GM12878 (cell line): Measurements from ENCODE around the gene ZNF799. TPM values are rescaled to one million over a fixed set of nuclear protein-coding genes. Genes with fewer than 3 reads are reported as not detected.

ENCODE experiments used
- DPF2 ChIP-seq: fragments of 450-650 bp; IDR thresholded peaks from 2 replicates; pipeline ENCODE4 v1.6.1; 2017; ENCODE audit warnings: mild to moderate bottlenecking
- EED ChIP-seq: sonication (generic); IDR thresholded peaks from 2 replicates; pipeline ENCODE4 v1.6.1; 2016; ENCODE audit warnings: antibody characterized with exemption, low read depth
- MEF2B ChIP-seq: fragments of 450-650 bp; IDR thresholded peaks from 2 replicates; pipeline ENCODE4 v1.6.1; 2018; ENCODE audit warnings: mild to moderate bottlenecking, moderate library complexity; ENCODE audit not compliant: partially characterized antibody, poor library complexity, severe bottlenecking
- NFXL1 ChIP-seq: fragments of 450-650 bp; IDR thresholded peaks from 2 replicates; pipeline ENCODE4 v1.6.1; 2017; ENCODE audit warnings: antibody characterized with exemption, mild to moderate bottlenecking, borderline replicate concordance
- NFYB ChIP-seq: IDR thresholded peaks from 2 replicates; pipeline ENCODE4 v1.6.1; 2011; ENCODE audit warnings: low read depth, mild to moderate bottlenecking, low read length, improper control_type of control experiment, moderate library complexity; ENCODE audit not compliant: insufficient read depth
- NR2C1 ChIP-seq: fragments of 450-650 bp; IDR thresholded peaks from 2 replicates; pipeline ENCODE4 v1.6.1; 2017; ENCODE audit warnings: antibody characterized with exemption, mild to moderate bottlenecking, moderate library complexity
- PAX8 ChIP-seq: fragments of 450-650 bp; IDR thresholded peaks from 2 replicates; pipeline ENCODE4 v1.6.1; 2017; ENCODE audit warnings: mild to moderate bottlenecking, moderate library complexity
- RBBP5 ChIP-seq: fragments of 200-600 bp; sonication (generic); conservative IDR thresholded peaks from 2 replicates; pipeline ENCODE4 v1.6.1; 2016
- polyA plus RNA-seq, 11 experiments: library from polyadenylated mRNA; depleted of rRNA in 4 of 11; unstranded in 6 of 11; stranded (reverse) in 5 of 11; fragments of >200 nt; fragmentation: Nextera tagmentation in 4 of 11; fragmentation: Illumina TruSeq in 1 of 11; extraction: Ambion mirVana in 4 of 11; extraction: Trizol in 1 of 11; gene quantifications; 1 replicate in 1 of 11; 2 replicates in 10 of 11; pipeline versions ENCODE4 v1.2.1 to v1.2.3, GENCODE V29; 2011 to 2016; ENCODE audit warnings: inconsistent platforms in 2 of 11, missing spikeins in 2 of 11, low read depth in 1 of 11
- total RNA-seq, 4 experiments: library from RNA; depleted of rRNA in 3 of 4; stranded (reverse); fragments of >200 nt in 3 of 4; fragmentation: Illumina TruSeq in 1 of 4; extraction: Trizol in 1 of 4; gene quantifications; 2 replicates each; pipeline versions ENCODE4 v1.2.1 to v1.2.3, GENCODE V29; 2013 to 2021
- TF ChIP-seq, protein P1 (sequence below): fragments of 450-650 bp; IDR thresholded peaks from 2 replicates; pipeline ENCODE4 v1.6.1; 2017; ENCODE audit warnings: mild to moderate bottlenecking
- TF ChIP-seq, protein P2 (sequence below), 3 experiments: IDR thresholded peaks in 2 of 3; conservative IDR thresholded peaks in 1 of 3; 2 replicates each; pipeline ENCODE4 v1.5.1; 2011; ENCODE audit warnings: low read depth in 3 of 3, low read length in 3 of 3, mild to moderate bottlenecking in 3 of 3, control low read depth in 2 of 3, moderate library complexity in 2 of 3, inconsistent platforms in 1 of 3, mixed read lengths in 1 of 3; ENCODE audit not compliant: control insufficient read depth in 2 of 3, insufficient read depth in 1 of 3; ENCODE audit errors: extremely low read depth in 1 of 3
- TF ChIP-seq, protein P3 (sequence below): fragments of 450-650 bp; IDR thresholded peaks from 2 replicates; pipeline ENCODE4 v1.6.1; 2017; ENCODE audit warnings: mild to moderate bottlenecking, moderate library complexity
- TF ChIP-seq, protein P4 (sequence below): fragments of 450-650 bp; IDR thresholded peaks from 2 replicates; pipeline ENCODE4 v1.6.1; 2017; ENCODE audit warnings: borderline replicate concordance
- TF ChIP-seq, protein P5 (sequence below): IDR thresholded peaks from 2 replicates; pipeline ENCODE4 v1.6.1; 2012; ENCODE audit warnings: low read depth, low read length, improper control_type of control experiment
- TF ChIP-seq, protein P6 (sequence below): fragments of 450-650 bp; formaldehyde crosslinking; IDR thresholded peaks from 2 replicates; pipeline ENCODE4 v1.4.0; 2020; ENCODE audit warnings: mild to moderate bottlenecking, moderate library complexity

Gene ZNF799
- total and polyA plus RNA-seq, 10 of the 15 experiments (the other 5 are each of a cell fraction or from before 2014, with no cell fraction given): 1.5 to 9.2 (median 3.1) TPM

DNA sequence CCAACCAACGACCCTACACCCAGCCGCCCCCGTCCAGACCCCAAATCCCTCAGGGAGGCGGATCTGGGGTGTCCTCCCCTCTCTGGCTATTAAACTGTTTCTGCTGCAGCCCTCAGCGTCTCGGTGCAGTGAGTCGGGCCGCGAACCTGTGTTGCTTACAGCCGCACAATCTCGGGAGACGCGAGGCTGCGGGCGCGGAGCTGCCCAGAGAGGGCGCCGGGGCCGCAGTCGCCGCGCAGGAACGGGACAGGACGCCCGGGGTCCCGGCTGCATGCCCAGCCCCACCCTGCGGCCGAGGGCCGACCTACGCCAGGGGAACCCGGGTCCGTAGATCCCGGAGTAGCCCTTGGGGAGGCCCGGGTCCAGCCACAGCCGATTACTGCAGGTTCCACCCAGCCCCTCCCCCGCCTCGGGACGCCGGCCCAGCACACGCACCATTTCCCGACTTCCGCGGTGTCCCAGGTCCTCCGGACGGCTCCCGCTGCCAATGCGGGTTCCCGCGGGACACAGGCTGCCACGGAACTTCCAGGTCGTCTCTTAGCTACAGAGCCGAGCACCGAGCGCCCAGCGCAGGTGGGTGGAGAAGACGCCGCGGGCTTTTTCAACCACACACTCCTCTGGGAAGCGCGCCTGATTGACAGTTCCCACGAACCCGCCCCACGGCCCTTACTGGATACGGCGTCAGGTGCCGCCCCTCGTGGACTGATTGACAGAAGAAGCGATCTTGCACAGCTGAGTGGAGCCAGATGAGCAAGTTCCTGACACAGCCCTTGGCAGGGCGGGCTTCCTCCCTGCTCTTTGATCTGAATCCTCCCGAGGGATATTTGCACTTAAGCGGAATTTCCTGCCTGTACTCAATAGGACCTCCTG, at the start of gene ZNF799 (continued):
- TF ChIP-seq NFXL1 (no peak), DPF2 (peak; percentile 93), NFYB (peak; percentile 94), NR2C1 (no peak), PAX8 (no peak), MEF2B (no peak), EED (peak; percentile 65; the same call in 1 of the 2 replicates), RBBP5 (no peak)
- TF ChIP-seq, protein P1, sequence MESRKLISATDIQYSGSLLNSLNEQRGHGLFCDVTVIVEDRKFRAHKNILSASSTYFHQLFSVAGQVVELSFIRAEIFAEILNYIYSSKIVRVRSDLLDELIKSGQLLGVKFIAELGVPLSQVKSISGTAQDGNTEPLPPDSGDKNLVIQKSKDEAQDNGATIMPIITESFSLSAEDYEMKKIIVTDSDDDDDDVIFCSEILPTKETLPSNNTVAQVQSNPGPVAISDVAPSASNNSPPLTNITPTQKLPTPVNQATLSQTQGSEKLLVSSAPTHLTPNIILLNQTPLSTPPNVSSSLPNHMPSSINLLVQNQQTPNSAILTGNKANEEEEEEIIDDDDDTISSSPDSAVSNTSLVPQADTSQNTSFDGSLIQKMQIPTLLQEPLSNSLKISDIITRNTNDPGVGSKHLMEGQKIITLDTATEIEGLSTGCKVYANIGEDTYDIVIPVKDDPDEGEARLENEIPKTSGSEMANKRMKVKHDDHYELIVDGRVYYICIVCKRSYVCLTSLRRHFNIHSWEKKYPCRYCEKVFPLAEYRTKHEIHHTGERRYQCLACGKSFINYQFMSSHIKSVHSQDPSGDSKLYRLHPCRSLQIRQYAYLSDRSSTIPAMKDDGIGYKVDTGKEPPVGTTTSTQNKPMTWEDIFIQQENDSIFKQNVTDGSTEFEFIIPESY: no peak
- TF ChIP-seq, protein P2, sequence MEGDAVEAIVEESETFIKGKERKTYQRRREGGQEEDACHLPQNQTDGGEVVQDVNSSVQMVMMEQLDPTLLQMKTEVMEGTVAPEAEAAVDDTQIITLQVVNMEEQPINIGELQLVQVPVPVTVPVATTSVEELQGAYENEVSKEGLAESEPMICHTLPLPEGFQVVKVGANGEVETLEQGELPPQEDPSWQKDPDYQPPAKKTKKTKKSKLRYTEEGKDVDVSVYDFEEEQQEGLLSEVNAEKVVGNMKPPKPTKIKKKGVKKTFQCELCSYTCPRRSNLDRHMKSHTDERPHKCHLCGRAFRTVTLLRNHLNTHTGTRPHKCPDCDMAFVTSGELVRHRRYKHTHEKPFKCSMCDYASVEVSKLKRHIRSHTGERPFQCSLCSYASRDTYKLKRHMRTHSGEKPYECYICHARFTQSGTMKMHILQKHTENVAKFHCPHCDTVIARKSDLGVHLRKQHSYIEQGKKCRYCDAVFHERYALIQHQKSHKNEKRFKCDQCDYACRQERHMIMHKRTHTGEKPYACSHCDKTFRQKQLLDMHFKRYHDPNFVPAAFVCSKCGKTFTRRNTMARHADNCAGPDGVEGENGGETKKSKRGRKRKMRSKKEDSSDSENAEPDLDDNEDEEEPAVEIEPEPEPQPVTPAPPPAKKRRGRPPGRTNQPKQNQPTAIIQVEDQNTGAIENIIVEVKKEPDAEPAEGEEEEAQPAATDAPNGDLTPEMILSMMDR (IDR thresholded peaks at IDR 0.05 in 2 of 3, conservative IDR thresholded peaks at IDR 0.05 in 1 of 3; ENCODE audit: control insufficient read depth in 2 of 3, extremely low read depth in 1 of 3, insufficient read depth in 1 of 3, low read depth in 3 of 3, low read length in 3 of 3): 0 out of 6 replicates have a peak, but pooled peaks of 1 of the 3 experiments have one; percentile 2
- TF ChIP-seq, protein P3, sequence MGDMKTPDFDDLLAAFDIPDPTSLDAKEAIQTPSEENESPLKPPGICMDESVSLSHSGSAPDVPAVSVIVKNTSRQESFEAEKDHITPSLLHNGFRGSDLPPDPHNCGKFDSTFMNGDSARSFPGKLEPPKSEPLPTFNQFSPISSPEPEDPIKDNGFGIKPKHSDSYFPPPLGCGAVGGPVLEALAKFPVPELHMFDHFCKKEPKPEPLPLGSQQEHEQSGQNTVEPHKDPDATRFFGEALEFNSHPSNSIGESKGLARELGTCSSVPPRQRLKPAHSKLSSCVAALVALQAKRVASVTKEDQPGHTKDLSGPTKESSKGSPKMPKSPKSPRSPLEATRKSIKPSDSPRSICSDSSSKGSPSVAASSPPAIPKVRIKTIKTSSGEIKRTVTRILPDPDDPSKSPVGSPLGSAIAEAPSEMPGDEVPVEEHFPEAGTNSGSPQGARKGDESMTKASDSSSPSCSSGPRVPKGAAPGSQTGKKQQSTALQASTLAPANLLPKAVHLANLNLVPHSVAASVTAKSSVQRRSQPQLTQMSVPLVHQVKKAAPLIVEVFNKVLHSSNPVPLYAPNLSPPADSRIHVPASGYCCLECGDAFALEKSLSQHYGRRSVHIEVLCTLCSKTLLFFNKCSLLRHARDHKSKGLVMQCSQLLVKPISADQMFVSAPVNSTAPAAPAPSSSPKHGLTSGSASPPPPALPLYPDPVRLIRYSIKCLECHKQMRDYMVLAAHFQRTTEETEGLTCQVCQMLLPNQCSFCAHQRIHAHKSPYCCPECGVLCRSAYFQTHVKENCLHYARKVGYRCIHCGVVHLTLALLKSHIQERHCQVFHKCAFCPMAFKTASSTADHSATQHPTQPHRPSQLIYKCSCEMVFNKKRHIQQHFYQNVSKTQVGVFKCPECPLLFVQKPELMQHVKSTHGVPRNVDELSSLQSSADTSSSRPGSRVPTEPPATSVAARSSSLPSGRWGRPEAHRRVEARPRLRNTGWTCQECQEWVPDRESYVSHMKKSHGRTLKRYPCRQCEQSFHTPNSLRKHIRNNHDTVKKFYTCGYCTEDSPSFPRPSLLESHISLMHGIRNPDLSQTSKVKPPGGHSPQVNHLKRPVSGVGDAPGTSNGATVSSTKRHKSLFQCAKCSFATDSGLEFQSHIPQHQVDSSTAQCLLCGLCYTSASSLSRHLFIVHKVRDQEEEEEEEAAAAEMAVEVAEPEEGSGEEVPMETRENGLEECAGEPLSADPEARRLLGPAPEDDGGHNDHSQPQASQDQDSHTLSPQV: no peak
- TF ChIP-seq, protein P4, sequence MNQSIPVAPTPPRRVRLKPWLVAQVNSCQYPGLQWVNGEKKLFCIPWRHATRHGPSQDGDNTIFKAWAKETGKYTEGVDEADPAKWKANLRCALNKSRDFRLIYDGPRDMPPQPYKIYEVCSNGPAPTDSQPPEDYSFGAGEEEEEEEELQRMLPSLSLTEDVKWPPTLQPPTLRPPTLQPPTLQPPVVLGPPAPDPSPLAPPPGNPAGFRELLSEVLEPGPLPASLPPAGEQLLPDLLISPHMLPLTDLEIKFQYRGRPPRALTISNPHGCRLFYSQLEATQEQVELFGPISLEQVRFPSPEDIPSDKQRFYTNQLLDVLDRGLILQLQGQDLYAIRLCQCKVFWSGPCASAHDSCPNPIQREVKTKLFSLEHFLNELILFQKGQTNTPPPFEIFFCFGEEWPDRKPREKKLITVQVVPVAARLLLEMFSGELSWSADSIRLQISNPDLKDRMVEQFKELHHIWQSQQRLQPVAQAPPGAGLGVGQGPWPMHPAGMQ: no peak
- TF ChIP-seq, protein P5, sequence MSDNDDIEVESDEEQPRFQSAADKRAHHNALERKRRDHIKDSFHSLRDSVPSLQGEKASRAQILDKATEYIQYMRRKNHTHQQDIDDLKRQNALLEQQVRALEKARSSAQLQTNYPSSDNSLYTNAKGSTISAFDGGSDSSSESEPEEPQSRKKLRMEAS: no peak
- TF ChIP-seq, protein P6, sequence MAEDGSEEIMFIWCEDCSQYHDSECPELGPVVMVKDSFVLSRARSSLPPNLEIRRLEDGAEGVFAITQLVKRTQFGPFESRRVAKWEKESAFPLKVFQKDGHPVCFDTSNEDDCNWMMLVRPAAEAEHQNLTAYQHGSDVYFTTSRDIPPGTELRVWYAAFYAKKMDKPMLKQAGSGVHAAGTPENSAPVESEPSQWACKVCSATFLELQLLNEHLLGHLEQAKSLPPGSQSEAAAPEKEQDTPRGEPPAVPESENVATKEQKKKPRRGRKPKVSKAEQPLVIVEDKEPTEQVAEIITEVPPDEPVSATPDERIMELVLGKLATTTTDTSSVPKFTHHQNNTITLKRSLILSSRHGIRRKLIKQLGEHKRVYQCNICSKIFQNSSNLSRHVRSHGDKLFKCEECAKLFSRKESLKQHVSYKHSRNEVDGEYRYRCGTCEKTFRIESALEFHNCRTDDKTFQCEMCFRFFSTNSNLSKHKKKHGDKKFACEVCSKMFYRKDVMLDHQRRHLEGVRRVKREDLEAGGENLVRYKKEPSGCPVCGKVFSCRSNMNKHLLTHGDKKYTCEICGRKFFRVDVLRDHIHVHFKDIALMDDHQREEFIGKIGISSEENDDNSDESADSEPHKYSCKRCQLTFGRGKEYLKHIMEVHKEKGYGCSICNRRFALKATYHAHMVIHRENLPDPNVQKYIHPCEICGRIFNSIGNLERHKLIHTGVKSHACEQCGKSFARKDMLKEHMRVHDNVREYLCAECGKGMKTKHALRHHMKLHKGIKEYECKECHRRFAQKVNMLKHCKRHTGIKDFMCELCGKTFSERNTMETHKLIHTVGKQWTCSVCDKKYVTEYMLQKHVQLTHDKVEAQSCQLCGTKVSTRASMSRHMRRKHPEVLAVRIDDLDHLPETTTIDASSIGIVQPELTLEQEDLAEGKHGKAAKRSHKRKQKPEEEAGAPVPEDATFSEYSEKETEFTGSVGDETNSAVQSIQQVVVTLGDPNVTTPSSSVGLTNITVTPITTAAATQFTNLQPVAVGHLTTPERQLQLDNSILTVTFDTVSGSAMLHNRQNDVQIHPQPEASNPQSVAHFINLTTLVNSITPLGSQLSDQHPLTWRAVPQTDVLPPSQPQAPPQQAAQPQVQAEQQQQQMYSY (CRISPR knock-in tag): no peak
